ENCODE measurements around the gene GLP2R. TPM values are rescaled to one million over a fixed set of nuclear protein-coding genes. Genes with fewer than 3 reads are reported as not detected.
"Not testable (repeated sequence)": the region's sequence is repeated elsewhere in the genome, so short reads cannot be mapped to it uniquely, and the experiment has no call there.

GLP2R gene
- total RNA-seq, 2 experiments from 2014 or later: not detected

DNA sequence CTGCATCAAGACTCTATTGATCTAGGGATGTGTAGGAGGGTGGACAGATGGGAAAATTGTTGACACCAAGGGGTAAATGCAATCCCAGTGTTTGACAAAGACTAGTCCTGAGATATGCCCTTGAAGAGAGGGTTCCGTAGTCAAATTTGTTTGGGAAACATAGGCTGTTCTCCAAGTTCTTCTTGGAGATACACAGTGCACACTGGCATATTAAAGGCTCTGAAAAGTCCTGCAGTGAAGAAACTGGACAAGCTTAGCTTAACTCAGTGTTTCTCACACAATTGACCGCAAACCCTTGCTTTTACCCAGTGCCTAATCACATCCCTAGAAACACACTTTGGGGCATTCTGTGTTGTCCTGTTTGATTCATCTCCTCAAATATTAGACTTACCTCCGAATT, 45.2 kb upstream of the GLP2R start:
- Histone ChIP-seq H3K4me2 (ENCODE audit: low read length) (no peak overlapping the region), H3K9me2 (ENCODE audit: insufficient read depth, low read length) (no peaks in the 10 kb centered on the region), H3K79me2 (ENCODE audit: insufficient read depth, low read depth, low read length) (no peaks in the 10 kb centered on the region), H3K9me3 (ENCODE audit: low read length) (no peaks in the 10 kb centered on the region), H3K36me3 (ENCODE audit: insufficient read depth, low read length) (no peaks in the 10 kb centered on the region), H4K20me1 (ENCODE audit: insufficient read depth, low read length) (no peaks in the 10 kb centered on the region), H3K4me1 (ENCODE audit: insufficient read depth, low read length, poor library complexity, severe bottlenecking) (no peaks in the 10 kb centered on the region), H2AFZ (ENCODE audit: low read length) (no peak overlapping the region), H3K4me3 (ENCODE audit: low read depth, low read length, poor library complexity, severe bottlenecking) (no peak overlapping the region), H3K27ac (ENCODE audit: low read depth, low read length, poor library complexity, severe bottlenecking) (no peak overlapping the region)
- TF ChIP-seq, protein P1, sequence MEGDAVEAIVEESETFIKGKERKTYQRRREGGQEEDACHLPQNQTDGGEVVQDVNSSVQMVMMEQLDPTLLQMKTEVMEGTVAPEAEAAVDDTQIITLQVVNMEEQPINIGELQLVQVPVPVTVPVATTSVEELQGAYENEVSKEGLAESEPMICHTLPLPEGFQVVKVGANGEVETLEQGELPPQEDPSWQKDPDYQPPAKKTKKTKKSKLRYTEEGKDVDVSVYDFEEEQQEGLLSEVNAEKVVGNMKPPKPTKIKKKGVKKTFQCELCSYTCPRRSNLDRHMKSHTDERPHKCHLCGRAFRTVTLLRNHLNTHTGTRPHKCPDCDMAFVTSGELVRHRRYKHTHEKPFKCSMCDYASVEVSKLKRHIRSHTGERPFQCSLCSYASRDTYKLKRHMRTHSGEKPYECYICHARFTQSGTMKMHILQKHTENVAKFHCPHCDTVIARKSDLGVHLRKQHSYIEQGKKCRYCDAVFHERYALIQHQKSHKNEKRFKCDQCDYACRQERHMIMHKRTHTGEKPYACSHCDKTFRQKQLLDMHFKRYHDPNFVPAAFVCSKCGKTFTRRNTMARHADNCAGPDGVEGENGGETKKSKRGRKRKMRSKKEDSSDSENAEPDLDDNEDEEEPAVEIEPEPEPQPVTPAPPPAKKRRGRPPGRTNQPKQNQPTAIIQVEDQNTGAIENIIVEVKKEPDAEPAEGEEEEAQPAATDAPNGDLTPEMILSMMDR (conservative IDR thresholded peaks at IDR 0.05; ENCODE audit: low read length): no peak
- no peak for TF ChIP-seq EZH2phosphoT487 (IDR thresholded peaks at IDR 0.05; ENCODE audit: borderline replicate concordance, low read depth, low read length)
- ChIA-PET CTCF (ENCODE audit: unreplicated experiment) (no interaction called here), POLR2A (no interaction called here)
- BruUV-seq (replicated peaks): no TSS peak
- no peak for DNase-seq (ENCODE audit: low spot score)
- intact Hi-C loops (cut with micrococcal nuclease; ENCODE audit: unreplicated experiment): no loop called here

DNA sequence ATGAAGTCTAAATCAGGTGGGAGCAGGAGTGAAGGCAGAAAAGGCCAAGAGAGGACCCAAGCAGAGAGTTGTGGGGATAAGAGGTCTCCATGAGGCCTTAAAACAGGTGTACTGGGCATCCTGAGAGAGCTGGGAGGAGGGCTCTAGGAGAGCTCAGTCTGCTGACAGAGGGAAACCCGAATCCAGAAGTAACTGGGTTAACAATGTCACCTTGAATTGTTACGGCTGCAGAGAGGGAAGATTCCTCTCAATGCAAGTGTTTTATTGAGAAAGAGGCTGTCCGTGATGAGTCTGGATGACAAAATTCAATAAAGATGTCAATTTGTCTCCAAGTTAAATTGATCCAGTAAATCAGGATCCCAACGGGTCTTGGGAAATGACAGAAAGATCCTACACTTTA, 42.7 kb upstream of the GLP2R start:
- ChIA-PET CTCF (ENCODE audit: unreplicated experiment) (no interaction called here), POLR2A (no interaction called here)
- H4K20me1 ChIP-seq (ENCODE audit: insufficient read depth, low read length): no peaks in the 10 kb centered on the region
- no peaks in the 10 kb centered on the region for H3K79me2 ChIP-seq (ENCODE audit: insufficient read depth, low read depth, low read length)
- intact Hi-C loops (cut with micrococcal nuclease; ENCODE audit: unreplicated experiment): no loop called here
- TF ChIP-seq EZH2phosphoT487 (IDR thresholded peaks at IDR 0.05; ENCODE audit: borderline replicate concordance, low read depth, low read length): no peak
- TF ChIP-seq, protein P1 (conservative IDR thresholded peaks at IDR 0.05; ENCODE audit: low read length): no peak
- H3K9me2 ChIP-seq (ENCODE audit: insufficient read depth, low read length): no peaks in the 10 kb centered on the region
- H3K4me3 ChIP-seq (ENCODE audit: low read depth, low read length, poor library complexity, severe bottlenecking): no peak overlapping the region
- H3K36me3 ChIP-seq (ENCODE audit: insufficient read depth, low read length): no peaks in the 10 kb centered on the region
- H3K4me1 ChIP-seq (ENCODE audit: insufficient read depth, low read length, poor library complexity, severe bottlenecking): no peaks in the 10 kb centered on the region
- no peak overlapping the region for H3K27ac ChIP-seq (ENCODE audit: low read depth, low read length, poor library complexity, severe bottlenecking)
- H2AFZ ChIP-seq (ENCODE audit: low read length): no peak overlapping the region
- DNase-seq (ENCODE audit: low spot score): no peak
- no peaks in the 10 kb centered on the region for H3K9me3 ChIP-seq (ENCODE audit: low read length)
- H3K4me2 ChIP-seq (ENCODE audit: low read length): no peak overlapping the region
- no TSS peak for BruUV-seq (replicated peaks)

DNA sequence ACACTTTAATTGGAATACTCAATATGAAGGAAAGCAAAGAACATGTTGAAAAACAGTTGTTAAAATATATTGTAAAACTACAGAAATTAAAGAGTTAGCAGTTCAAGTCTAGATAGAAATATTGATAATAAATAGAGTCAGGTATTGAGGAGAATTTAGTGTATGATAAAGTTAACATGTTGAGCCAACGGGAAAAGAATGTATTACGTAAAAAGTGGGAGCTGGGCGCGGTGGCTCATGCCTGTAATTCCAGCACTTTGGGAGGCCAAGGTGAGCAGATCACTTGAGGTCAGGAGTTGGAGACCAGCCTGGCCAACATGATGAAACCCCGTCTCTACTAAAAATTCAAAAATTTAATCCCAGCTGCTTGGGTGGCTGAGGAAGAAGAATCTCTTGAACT, 42.3 kb upstream of the GLP2R start:
- CTCF ChIA-PET (ENCODE audit: unreplicated experiment); H3K36me3 ChIP-seq (ENCODE audit: insufficient read depth, low read length); DNase-seq (ENCODE audit: low spot score); POLR2A ChIA-PET; H4K20me1 ChIP-seq (ENCODE audit: insufficient read depth, low read length); H3K4me1 ChIP-seq (ENCODE audit: insufficient read depth, low read length, poor library complexity, severe bottlenecking); H3K4me3 ChIP-seq (ENCODE audit: low read depth, low read length, poor library complexity, severe bottlenecking); BruUV-seq (replicated peaks); H2AFZ ChIP-seq (ENCODE audit: low read length); H3K79me2 ChIP-seq (ENCODE audit: insufficient read depth, low read depth, low read length); intact Hi-C loops (cut with micrococcal nuclease; ENCODE audit: unreplicated experiment); H3K4me2 ChIP-seq (ENCODE audit: low read length); H3K9me2 ChIP-seq (ENCODE audit: insufficient read depth, low read length); H3K27ac ChIP-seq (ENCODE audit: low read depth, low read length, poor library complexity, severe bottlenecking); H3K9me3 ChIP-seq (ENCODE audit: low read length): not testable (repeated sequence)
